ENCODE measurements around the gene KLF16.
A peak's percentile ranks its signal among the peaks of the same experiment; 100 is the strongest.

KLF16 gene

DNA sequence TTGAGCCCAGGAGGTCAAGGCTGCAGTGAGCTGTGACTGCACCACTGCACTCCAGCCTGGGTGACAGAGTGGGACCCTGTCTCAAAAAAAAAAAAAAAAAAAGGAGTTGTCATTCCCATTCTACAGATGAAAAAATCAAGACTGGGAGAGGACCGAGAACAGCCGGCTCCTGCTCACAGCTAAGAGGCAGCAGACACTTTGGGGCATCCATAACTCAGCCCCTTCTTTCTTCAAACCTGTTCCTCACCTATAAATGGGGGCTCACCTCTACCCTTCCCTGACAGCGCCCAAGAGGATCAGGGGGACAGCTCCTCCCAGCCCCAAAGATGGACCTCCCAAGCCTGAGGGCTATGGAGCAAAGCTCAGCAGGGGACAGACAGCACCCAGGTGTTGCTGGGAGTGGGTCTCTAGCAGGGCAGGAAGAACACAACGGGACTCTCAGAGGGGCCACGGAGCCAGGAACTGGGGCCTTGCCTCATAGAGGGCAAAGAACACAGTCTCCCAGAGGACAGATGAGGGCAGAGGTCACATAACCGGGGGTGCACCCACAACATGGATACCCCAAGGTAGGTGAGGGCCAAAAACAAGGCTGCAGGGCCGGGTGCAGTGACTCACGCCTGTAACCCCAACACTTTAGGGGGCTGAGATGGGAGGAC is 3.4 kb upstream of the KLF16 start:
- DNase-seq: no peak

DNA sequence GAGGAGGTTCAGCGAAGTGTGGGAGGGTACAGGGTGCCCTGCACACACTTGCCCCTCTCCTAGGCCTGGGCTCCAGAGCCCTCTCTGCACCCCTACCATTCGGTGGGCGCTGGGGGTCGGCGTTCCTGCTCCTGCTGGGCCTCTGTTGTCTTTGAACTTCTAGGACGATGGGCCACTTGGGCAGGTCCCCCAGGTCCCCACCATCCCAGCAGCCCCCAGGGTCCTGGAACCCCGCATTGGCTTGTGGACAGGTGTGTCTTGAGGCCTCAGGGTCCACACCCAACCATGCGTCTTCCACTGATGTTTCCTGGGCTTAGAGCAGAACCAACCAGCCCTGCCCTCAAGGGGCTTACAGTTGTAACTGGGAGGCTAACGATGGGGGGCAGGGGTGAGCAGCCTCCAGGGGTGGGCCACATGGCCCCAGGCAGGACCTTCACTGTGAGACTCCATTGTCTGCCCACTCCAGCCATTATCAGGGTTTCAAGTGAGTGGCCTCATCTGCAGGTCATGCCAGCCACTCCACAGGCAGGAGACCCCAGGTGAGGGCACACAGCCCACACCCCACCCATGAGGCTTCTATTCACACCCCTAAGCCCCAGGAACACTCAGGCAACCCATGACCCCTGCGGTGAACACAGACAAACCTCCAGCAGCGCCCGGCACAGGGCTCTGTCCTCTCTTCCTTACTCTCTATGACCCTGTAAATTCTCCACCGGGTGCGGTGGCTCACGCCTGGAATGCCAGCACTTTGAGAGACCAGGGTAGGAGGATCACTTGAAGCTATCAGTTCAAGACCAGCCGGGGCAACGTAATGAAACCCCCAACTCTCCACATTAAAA is 2.0 kb upstream of the KLF16 start:
- no peak for DNase-seq

DNA sequence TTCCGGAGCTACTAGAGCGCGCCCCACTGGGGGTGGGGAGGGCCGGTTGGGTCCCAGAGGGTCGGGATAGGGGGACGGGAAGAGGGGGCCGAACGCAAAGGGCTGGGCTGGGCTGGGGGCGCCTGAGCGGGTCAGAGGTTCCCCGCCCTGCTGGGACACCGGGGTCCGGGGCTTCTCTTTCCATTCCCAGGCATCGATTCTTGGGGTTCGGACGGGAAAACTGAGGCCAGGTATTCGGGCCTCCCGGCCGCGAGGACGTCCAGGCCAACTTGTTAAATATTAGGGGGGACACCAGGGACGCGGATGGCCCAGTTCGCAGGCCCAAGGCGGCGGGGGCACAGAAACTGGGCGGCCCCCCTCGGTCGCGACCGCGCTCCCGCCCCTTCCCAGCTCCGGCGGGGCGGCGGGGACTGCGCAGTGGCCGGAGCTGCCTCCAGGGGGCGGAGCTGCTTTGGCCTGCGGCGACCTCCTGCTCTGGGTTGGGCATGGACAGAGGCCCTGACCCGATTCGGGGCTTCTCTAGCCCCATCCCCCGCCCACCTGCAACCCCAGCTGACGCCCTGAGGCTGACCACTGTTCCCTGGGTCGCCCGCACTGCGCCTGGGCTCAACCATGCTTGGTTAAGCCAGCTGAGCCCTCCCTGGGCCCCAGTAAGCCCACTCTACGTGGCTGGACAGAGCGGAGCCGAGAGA is 1.2 kb upstream of the KLF16 start:
- DNase-seq: peak; percentile 87

DNA sequence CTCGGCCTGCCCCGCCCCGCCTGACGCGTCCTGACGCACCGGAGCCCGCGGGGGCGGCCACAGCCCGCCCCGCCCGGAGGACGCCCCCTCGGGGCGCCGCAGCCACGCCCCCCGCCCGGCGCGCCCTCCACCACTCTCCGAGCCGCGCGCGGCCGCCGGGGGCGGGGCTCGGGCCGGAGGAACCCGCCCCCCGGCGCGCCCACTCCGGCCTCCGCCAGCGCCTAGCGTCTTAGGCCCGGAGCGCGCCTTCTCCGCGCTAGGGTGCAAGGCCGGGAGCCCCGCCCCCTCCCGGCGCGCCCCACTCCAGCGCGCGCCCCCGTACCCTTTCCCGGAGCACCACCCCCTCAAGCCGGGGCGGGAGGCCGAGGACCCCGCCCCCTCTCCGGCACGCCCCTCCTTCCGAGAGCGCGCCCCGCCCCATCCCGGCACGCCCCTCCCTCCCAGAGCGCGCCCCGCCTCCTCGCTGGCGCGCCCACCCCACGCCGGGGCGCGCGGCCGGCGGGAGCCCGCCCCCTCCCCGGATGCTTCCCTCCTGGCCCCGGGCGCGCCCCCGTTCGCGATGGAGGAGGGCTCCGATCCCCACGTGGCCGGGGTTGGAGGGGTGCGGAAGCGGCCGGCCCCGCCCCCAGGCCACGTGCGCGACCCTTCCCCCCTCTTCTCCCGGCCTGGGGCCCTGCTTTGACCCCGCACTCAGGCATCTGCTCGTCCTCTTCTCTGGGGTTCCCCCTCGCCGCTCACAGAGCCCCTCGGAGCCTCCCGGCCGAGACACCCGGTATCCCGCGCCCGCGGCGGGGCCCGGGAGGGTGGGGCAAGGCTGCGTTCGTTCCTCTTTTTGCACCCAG is 480 bp upstream of the KLF16 start:
- DNase-seq: peak; percentile 82

DNA sequence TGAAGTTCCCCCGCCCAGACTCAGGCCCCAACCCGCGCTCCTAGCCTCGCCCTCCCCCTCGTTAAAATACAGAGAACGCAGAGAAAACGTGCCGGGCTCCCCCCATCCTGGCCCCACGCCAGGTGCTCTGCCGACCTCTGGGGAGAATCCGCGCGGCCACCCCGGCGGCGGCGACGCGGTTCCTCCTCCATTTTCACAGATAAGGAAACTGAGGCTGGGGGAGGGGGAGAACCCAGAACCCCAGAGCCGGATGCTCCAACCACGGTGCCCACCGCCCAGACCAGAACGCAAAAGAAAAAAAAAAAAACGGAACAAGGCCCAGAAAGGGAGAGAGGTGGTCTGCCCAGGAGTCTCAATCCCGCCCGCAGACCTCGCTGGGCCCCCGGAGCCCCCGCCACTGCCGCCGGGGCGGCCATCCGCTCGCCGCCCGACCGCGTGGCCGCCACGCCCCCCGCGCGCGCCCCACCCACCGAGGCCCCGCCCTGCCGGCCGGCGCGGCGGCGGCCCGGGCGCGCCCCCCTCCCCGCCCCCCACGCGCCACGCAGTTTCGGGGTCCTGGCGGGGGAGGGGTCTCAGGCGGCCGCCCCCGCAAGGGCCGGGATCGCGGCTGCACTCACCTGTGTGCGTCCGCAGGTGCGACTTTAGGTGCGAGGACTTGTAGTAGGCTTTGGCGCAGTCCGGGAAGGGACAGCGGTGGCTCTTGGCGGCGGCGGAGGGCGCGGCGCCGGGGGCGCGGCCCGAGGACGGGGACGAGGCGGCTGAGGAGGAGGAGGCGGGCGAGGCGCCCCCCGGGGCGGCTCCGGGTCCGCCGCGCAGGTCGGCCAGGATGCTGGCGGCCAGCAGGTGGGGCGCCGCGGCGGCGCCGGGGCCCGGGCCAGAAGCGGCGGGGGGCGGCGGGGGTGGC is 703 bp downstream of the KLF16 start:
- peak; percentile 44 for DNase-seq

DNA sequence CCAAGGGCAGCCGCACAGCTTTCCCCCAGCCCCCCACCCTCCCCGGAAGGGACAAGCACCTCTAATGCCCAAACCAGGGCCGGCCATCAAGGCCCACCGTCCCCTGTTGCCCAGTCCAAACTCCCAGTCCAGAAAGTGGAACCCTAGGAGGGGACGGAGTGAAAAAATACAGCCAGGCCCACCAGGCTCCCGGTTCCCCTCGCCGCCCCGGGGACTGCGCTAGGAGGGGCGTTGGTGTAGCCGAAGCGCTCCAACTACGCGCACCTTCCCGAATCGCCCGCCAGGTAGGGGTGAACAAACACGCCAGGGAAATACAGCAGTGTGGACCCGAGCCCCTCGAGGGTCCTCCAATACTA is 1.3 kb downstream of the KLF16 start:
- peak; percentile 39 for DNase-seq

DNA sequence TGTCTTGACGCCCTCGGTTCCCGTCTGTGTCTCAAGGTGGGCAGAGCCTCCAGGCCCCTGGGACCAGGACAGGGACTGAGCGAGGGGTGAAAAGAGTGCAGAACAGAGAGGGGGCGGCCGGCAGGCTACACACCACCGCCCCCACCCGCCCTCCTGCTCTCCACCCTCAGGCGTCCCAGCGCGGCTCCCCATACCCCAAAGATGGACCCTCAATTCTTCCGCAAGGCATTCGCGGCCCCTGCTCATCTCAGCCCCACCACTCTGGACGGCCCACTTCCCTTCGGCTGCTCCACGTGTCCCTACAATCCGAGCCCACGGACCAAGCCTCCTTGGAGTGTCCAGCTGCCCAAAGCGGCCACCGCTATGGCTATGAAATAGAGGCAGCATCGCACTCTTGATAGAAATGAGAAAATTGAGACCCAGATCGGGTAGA is 1.8 kb downstream of the KLF16 start:
- DNase-seq: no peak

DNA sequence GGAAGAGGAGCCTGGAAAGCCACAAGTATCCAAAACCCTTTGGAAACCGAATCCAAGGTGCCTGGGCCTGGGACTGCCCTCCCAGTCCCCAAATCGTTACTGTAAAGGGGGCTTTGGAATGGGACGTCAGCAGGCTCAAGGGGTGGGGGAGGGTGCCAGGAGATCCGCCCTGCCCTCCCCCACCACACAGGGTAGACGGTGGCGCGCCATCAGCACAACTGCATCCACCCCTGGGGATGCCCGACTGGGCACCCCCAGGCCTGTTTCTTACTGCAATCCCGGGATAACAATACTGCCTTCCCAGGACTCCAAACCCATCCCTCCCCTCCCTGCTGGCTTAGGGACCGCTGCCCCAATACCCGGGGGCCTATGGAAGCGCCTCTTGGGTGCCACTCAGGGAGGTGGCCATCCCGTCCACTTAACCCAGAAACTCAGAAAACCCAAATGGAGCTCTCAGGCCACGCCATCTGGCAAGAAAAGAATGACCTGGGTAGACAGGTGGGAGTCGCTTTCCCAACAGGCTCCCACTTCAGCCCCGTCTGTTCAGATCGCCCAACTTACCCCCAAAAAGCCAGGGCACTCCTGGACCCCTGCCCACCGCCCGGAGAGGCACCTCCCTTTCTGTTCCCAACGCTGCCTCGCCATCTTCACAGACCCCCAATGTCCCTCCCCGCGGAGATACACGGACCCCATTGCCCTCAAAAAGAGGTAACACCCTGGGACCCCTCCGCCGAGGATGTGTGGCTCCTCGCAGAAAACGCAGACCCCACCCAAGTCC is 2.4 kb downstream of the KLF16 start:
- no peak for DNase-seq

DNA sequence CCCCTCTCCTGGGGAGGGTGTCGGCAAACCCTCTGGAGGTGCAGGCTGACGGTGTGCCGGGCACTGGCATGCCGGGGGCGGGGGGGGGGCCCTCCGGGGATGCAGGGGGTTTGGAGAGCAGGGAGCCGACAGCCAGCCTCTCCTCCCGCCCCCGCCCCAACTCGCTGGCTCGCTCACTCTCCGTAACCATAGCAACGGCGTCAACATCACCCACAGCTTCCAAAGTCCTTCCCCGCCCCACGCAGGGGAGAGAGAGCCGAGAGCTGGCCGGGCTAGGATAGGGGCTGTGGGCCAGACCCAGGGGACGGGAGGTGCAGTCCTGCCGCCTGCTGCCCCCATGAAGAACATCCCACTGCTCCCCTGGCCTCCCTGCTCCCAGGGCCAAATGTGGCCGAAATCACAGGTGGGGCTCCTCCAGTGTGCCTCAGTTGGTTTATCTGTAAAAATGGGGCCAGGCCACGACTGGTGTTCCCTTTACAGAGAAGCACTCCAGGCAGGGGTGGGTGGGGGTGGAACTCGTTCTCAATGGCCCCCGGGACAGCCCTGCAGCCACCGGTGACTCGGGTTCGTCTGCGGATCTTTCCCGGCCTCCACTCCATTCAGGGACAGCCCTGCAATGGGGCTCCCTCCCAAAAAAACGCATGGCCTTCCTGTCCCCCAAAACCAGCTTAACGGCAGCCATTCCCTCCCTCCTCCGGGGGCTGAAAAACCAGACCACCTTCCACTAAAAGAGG is 3.2 kb downstream of the KLF16 start:
- peak; percentile 80 for DNase-seq

DNA sequence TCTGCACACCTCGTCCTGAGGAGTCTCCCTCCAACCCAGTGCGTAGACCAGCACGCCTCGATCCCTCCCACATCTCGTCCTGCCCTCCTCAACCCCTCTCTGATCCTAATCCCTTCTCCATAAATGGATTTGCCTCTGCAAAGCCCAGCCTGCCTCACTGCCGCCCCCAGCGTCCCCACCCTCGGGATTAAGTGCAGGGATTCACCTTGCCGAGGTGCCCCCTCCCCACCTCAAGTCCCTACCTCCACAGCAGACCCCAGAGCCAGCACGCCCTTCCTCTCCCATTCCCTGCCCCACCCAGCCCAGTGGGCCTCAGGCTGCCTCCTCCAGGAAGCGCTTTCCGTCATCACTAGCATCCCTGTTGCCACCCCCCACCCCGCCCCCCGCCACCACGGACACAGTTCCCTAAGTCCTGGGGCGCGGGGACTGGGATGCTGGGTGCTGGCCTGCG is 4.0 kb downstream of the KLF16 start:
- no peak for DNase-seq

DNA sequence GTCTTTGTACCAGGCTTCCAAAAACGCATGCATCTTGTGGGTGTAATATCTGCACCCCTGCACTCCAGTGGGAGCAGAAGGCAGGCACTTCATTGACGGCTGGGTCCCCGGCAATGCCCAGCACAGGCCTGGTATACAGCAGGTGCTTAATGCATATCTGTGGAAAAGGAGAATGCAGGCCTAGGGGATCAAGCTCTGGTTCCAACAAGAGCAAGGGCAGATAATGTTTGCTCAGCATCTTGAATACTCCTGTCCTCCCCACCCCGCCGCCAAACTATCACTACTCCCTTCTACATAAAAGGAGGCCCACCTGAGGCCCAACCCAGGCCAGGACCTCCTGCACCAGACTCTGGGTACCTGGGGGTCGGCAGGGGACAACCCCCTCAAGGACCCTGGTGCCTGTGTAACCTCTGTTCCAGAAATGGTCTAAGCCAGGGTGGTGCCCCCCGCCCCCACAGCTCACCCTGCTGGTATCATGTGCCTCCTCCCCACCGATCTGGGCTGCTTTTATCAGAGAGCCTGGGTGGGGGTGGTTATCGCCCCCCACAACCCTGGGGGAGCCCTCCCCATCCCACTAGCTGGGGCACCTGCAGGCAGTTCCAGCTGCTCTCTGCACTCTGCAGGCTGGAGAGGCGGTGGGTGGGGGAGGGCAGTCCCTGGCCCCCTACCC is 4.8 kb downstream of the KLF16 start:
- no peak for DNase-seq

DNA sequence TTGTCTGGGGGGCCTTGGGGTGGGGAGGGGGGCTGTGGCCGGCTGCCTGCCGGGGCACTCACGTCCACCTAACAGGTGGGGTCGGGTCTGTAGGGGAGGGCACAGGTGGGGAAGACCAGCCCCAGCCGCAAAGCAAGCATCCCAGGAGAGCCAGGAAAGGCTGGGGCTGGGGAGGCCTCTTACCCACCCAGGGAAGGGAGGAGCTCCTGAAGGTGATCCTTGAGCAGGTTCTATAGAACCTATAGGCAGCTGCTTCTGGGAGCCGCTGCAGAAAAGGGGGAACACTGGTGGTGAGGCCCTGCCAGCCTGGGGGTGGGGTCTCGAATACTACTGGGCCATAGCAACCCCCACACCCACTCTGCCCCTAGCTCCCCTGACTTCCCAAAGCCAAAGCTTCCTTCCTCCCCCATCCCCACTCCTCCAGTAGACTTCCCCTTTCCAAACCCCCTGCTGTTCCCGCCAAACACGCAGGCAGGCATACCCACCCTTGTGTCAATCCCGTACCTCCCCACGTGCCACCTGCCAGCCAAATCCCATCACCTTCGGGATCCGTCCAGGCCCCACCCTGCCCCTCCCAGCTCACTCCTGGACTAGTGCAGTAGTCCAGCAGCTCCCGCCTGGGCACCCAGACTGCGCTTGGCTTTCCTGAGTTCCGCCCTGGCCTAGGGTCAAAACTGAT is 5.6 kb downstream of the KLF16 start:
- DNase-seq: no peak

DNA sequence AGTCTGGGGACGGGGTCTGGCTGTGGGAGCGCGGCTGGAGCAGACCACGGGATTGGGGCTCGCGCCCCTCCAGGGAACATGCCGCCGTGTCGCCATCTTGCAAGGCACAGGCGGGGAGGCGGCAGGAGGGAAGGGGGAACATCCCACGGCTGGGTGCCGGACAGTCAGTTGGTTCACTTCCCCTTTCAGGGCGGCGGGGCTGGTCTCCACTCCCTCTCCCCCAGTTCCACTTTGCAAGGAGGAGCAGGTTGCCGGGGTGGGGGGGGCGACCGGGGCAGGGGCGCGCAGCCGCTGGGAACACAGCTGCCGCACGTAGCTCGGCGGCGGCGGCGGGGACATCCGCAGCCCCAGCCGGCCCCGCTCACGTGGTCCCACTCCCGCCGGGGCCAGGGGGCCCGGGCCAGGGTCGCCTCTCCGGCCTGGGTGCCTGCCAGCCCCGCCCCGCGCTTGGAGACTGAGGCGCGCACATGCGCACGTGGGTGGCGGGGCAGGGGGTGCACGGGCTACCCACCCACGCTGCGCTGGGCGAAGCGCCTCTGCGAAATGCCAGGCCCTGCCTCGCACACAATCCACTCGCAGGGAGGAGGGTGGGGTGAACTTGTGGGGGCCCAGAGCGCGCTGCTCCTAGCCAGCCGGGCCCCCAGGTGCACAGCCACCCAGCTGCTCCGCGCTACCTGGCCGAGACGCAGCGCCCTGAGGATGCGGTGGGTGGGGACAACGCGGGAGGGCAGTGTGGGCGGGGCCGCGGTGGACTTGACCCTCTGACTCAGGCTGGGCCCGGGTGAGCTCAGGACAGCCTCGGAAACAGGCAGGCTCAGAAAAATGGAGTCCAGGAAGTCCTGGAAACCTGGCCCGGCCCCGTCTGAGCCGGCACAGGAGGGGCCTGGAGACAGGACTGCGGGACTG is 6.4 kb downstream of the KLF16 start:
- DNase-seq: peak; percentile 75

DNA sequence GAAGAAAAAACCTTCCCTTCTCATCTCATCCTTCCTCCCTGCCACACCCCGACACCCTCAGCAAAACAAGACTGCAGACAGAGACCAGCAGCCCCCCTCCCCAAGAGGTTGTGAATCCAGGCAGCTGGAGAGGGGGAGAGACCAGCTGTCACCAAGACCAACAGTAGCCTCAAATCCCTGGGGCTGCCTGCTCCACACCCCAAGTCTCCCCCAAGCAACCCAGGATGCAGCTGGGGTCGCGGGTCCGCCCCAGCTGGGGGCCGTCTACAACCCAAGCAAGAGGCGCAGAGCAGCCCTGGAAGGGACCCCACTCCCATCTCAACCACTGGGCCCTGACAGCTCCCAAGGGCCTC is 7.1 kb downstream of the KLF16 start:
- DNase-seq: peak; percentile 84

DNA sequence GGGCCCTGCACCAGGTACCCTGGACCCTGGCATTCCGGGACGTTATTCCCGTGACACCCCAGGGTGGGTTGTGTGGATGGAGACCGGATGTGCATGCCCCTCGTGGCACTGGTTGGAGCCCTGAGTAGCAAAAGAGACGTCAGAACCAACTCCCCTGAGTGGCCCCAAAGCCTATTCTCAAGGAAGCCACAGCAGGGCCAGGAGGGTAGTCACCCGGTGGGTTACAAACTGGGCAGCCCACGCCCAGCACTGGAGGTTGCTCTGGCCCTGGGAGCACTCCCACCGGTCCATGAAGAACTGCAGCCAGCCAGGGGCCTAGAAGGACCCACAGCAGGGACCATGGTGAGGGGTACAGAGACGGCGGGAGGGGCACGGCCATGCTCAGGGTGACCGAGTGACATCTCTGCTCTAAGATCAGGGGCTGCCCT is 7.5 kb downstream of the KLF16 start:
- peak; percentile 75 for DNase-seq

DNA sequence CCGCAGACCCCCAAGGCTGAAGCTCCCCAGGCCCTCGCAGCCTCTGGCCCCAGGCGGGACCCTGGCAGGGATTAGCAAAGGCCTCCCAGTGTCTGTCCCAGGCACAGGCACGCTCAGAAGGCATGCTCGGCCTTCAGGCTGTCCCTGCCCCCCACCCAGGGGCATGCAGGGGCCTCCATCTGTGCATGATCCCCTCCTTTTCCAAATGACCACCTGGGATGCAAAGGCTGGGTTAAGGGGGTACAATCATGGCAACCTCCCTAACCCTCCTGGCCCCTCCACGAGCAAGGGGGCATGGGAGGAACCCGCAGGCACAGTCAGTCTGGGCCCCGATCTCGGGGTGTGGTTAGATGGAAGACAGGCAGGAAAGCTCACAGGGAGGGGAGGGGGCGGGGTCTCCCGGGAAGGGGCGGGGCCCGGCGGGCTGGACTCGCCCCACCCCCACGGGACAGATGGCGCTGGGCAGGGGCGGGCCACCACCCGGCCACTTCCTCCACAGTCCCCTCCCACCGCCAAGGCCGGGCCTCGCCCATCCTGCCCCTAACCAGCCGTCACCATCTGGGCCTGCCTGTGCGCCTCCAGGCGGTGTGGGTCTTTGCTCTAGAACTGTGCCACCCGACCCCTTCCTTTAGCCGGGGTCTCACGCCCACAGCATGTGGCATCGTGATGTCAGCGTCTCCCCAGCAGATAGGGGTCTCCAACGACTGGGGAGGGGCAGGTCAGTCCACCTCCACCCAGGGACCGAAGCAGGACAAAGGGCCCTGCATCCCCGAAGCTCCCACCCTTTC is 8.1 kb downstream of the KLF16 start:
- peak; percentile 86 for DNase-seq

DNA sequence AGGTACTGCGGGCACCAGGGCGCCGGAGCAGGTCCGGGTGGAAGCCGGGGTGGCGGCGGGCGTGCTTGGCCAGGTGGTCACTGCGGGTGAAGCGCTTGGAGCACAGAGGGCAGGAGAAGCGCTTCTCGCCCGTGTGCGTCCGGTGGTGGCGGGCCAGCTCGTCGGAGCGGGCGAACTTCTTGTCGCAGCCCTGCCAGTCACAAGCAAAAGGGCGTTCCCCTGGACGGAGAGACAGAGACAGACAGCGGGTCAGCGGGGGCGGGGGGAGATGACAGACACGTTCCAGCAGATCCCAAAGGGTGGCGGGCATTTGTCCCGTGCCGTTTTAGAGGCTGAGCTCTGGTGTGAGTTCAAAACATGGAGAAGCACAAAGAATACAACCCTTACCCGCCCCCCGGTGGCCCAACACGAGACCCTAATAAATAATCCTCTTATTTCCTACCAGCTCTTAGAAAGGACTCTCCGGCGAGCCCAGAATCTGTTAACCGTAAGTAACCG is 8.8 kb downstream of the KLF16 start:
- no peak for DNase-seq

Data from retina (tissue), 1 donor.